ENCODE data around the gene SRM. TPM values are rescaled to one million over a fixed set of nuclear protein-coding genes. Genes with fewer than 3 reads are reported as not detected.

SRM gene
- total RNA-seq, 3 donors from 2014 or later: 33.5 to 71.4 (median 39.7) TPM

DNA sequence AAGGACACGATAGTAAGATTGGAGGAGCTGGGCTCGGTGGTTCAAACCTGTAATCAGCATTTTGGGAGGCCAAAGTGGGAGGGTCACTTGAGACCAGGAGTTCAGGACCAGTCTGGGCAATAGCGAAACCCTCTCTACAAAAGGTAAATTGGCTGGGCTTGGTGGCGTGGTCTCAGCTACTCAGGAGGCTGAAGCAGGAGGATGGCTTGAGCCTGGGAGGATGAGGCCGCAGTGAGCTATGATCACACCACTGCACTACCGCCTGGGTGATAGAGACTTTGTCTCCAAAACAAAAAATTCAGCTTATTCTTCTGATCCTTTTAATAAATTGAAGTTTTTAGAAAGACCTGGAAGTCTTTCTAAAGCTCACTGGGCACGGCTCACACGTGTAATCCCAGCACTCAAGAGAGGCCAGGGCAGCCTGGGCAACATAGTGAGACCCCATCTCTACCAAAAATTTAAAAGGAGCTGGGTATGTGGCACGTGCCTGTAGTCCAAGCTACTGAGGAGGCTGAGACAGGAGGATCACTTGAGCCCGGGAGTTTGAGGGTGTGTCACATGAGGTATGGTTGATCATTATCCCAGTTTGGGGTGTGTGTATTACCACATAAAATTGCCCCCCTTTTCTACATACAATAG is 28.1 kb downstream of the SRM start:
- no peak overlapping the region for H3K27ac ChIP-seq
- no peaks in the 10 kb centered on the region for H3K36me3 ChIP-seq
- intact Hi-C loops (cut with DNase I; ENCODE audit: low total_unique reads): no loop called here
- H3K4me3 ChIP-seq: no peak overlapping the region
- DNase-seq (ENCODE audit: low spot score in 2 of 2): no peak
- H3K4me1 ChIP-seq: no peaks in the 10 kb centered on the region
- TF ChIP-seq POLR2AphosphoS5 (IDR thresholded peaks at IDR 0.05) (no peak), POLR2A (IDR thresholded peaks at IDR 0.05) (no peak)
- TF ChIP-seq, protein P1, sequence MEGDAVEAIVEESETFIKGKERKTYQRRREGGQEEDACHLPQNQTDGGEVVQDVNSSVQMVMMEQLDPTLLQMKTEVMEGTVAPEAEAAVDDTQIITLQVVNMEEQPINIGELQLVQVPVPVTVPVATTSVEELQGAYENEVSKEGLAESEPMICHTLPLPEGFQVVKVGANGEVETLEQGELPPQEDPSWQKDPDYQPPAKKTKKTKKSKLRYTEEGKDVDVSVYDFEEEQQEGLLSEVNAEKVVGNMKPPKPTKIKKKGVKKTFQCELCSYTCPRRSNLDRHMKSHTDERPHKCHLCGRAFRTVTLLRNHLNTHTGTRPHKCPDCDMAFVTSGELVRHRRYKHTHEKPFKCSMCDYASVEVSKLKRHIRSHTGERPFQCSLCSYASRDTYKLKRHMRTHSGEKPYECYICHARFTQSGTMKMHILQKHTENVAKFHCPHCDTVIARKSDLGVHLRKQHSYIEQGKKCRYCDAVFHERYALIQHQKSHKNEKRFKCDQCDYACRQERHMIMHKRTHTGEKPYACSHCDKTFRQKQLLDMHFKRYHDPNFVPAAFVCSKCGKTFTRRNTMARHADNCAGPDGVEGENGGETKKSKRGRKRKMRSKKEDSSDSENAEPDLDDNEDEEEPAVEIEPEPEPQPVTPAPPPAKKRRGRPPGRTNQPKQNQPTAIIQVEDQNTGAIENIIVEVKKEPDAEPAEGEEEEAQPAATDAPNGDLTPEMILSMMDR (IDR thresholded peaks at IDR 0.05): no peak
- no peaks in the 10 kb centered on the region for H3K27me3 ChIP-seq
- no peaks in the 10 kb centered on the region for H3K9me3 ChIP-seq

DNA sequence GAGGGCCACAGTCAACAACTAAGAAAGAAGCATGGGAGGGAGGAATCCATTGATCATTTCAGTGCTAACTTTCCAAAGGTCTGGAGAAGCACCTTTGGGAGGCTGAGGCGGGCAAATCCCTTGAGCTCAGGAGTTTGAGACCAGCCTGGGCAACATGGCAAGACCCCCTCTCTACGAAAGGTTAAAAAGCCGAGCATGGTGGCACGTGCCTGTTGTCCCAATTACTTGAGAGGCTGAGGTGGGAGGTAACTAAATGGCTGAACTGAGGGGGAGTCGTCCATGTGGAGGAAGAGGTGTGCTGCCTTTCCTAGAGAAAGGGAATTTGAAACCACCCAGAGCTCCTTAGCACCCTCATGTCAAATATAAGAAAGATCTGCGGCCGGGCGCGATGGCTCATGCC is 29.0 kb downstream of the SRM start:
- H3K9me3 ChIP-seq: no peaks in the 10 kb centered on the region
- H3K27ac ChIP-seq: no peak overlapping the region
- H3K4me1 ChIP-seq: no peaks in the 10 kb centered on the region
- no peak for TF ChIP-seq POLR2A (IDR thresholded peaks at IDR 0.05)
- no peak for TF ChIP-seq POLR2AphosphoS5 (IDR thresholded peaks at IDR 0.05)
- TF ChIP-seq, protein P1 (IDR thresholded peaks at IDR 0.05): no peak
- DNase-seq (ENCODE audit: low spot score in 2 of 2): no peak
- intact Hi-C loops (cut with DNase I; ENCODE audit: low total_unique reads): no loop called here
- H3K36me3 ChIP-seq: no peaks in the 10 kb centered on the region
- H3K27me3 ChIP-seq: no peaks in the 10 kb centered on the region
- H3K4me3 ChIP-seq: no peak overlapping the region

DNA sequence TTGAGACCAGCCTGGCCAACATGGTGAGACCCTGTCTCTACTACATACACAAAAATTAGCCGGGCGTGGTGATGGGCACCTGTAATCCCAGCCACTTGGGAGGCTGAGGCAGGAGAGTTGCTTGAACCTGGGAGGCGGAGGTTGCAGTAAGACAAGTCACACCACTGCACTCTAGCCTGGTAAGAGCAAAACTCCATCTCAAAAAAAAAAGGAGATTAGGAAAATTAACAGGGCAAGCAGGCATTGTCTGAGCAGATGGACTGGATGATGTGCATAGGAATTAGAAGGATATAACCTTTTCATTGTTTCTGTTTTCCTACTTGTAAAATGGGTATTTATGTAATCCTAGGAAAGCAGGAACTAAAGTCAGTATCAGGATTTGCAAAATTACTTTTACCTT is 31.8 kb downstream of the SRM start:
- intact Hi-C loops (cut with DNase I; ENCODE audit: low total_unique reads): no loop called here
- TF ChIP-seq, protein P1 (IDR thresholded peaks at IDR 0.05): no peak
- TF ChIP-seq POLR2A (IDR thresholded peaks at IDR 0.05) (no peak), POLR2AphosphoS5 (IDR thresholded peaks at IDR 0.05) (no peak)

DNA sequence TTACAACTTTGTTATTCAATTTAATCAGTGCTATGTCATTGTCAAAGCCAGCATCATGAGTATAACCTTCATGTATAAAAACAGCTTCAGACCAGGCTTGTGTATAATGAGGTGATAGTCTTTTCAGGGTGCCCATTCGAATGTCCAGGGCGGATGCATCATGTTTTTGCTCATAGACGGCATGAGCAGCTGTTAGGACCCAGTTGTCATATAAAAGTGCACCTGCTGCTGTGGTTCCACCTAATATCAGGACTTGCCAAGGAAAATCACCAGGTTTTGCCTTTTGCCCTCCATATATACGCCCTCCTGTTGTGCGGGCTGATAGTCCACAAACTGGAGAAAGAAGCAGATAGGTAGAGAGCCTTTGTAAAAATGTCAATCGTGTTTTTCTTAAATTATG is 32.5 kb downstream of the SRM start:
- no peaks in the 10 kb centered on the region for H3K27me3 ChIP-seq
- H3K4me1 ChIP-seq: no peaks in the 10 kb centered on the region
- H3K27ac ChIP-seq: no peak overlapping the region
- H3K36me3 ChIP-seq: no peaks in the 10 kb centered on the region
- no peak for TF ChIP-seq POLR2AphosphoS5 (IDR thresholded peaks at IDR 0.05)
- TF ChIP-seq POLR2A (IDR thresholded peaks at IDR 0.05): no peak
- TF ChIP-seq, protein P1 (IDR thresholded peaks at IDR 0.05): no peak
- intact Hi-C loops (cut with DNase I; ENCODE audit: low total_unique reads): no loop called here
- H3K4me3 ChIP-seq: no peak overlapping the region
- no peaks in the 10 kb centered on the region for H3K9me3 ChIP-seq
- no peak for DNase-seq (ENCODE audit: low spot score in 2 of 2)

More for the DNA sequence above, 31.8 kb downstream of the SRM start:
- no peaks in the 10 kb centered on the region for H3K9me3 ChIP-seq
- H3K27ac ChIP-seq: no peak overlapping the region
- no peak overlapping the region for H3K4me3 ChIP-seq
- H3K4me1 ChIP-seq: no peaks in the 10 kb centered on the region
- H3K27me3 ChIP-seq: no peaks in the 10 kb centered on the region
- no peaks in the 10 kb centered on the region for H3K36me3 ChIP-seq
- no peak for DNase-seq (ENCODE audit: low spot score in 2 of 2)

DNA sequence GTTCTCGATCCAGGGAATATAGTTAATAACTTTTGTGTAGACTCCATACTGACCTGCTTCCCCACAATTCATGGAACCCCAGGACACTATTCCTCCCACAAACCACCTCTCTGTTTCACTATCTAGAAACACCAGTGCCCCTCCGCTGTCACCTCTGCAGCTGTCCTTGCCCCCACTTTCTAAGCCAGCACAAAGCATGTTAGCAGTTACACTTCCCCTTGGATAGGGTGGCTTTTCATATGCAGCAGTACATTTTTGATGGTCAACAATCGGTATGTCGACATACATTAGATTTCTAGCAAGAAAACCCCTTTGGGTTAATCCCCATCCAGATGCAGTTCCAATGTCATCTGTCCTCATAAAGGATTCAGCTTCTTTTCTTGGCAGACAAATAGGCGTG is 32.9 kb downstream of the SRM start:
- intact Hi-C loops (cut with DNase I; ENCODE audit: low total_unique reads): no loop called here
- H3K27me3 ChIP-seq: no peaks in the 10 kb centered on the region
- no peaks in the 10 kb centered on the region for H3K4me1 ChIP-seq
- H3K27ac ChIP-seq: no peak overlapping the region
- TF ChIP-seq, protein P1 (IDR thresholded peaks at IDR 0.05): no peak
- TF ChIP-seq POLR2A (IDR thresholded peaks at IDR 0.05) (no peak), POLR2AphosphoS5 (IDR thresholded peaks at IDR 0.05) (no peak)
- DNase-seq (ENCODE audit: low spot score in 2 of 2): no peak
- no peaks in the 10 kb centered on the region for H3K9me3 ChIP-seq
- H3K4me3 ChIP-seq: no peak overlapping the region
- no peaks in the 10 kb centered on the region for H3K36me3 ChIP-seq
